H1 (cell line): Measurements from ENCODE around the gene CANT1. TPM values are rescaled to one million over a fixed set of nuclear protein-coding genes. Genes with fewer than 3 reads are reported as not detected.

Experiments used
- BCL11A ChIP-seq, 2 experiments: IDR thresholded peaks; one replicate each; pipeline ENCODE4 v1.6.1; 2011; ENCODE audit warnings: low read depth in 2 of 2, low read length in 2 of 2, mild to moderate bottlenecking in 2 of 2
- CHD7 ChIP-seq: fragments of 300-600 bp; sonication (generic); IDR thresholded peaks from 2 replicates; pipeline ENCODE4 v1.7.1; 2012; ENCODE audit warnings: low read length, moderate library complexity, mild to moderate bottlenecking, inconsistent platforms; ENCODE audit not compliant: insufficient replicate concordance
- EP300 ChIP-seq, 2 experiments: IDR thresholded peaks; 1 replicate in 1 of 2; 2 replicates in 1 of 2; pipeline ENCODE4 v1.6.1; 2011 to 2012; ENCODE audit warnings: low read depth in 2 of 2, low read length in 2 of 2, mild to moderate bottlenecking in 2 of 2, borderline replicate concordance in 1 of 2, inconsistent platforms in 1 of 2, moderate library complexity in 1 of 2
- HDAC2 ChIP-seq, 2 experiments: fragments of 300-600 bp in 1 of 2; sonication (generic) in 1 of 2; IDR thresholded peaks; 2 replicates each; pipeline ENCODE4 v1.6.1; 2011 to 2012; ENCODE audit warnings: low read depth in 2 of 2, low read length in 2 of 2, mild to moderate bottlenecking in 2 of 2, moderate library complexity in 2 of 2, borderline replicate concordance in 1 of 2, inconsistent platforms in 1 of 2
- HDAC6 ChIP-seq: IDR thresholded peaks from one replicate; pipeline ENCODE4 v1.7.1; 2012; ENCODE audit warnings: low read depth, mild to moderate bottlenecking, inconsistent platforms, low read length, moderate library complexity
- KDM1A ChIP-seq: fragments of 200-600, 300-600 bp; sonication (generic); IDR thresholded peaks from 2 replicates; pipeline ENCODE4 v1.7.1; 2016; ENCODE audit warnings: mild to moderate bottlenecking, low read length, borderline replicate concordance
- NRF1 ChIP-seq: IDR thresholded peaks from 2 replicates; pipeline ENCODE4 v1.6.1; 2011; ENCODE audit warnings: mild to moderate bottlenecking, low read depth, low read length, improper control_type of control experiment
- polyA plus RNA-seq, 7 experiments: library from polyadenylated mRNA; depleted of rRNA in 3 of 7; stranded (reverse) in 5 of 7; unstranded in 2 of 7; fragments of >200 nt in 5 of 7; fragments of 200-250 nt in 2 of 7; gene quantifications; 1 replicate in 5 of 7; 2 replicates in 1 of 7; 4 replicates in 1 of 7; pipeline versions ENCODE4 v1.2.1 to v1.2.3, GENCODE V29; 2011 to 2013; ENCODE audit warnings: missing spikeins in 2 of 7, mixed read lengths in 2 of 7
- total RNA-seq: library from RNA; stranded (reverse); fragmentation: NEBNext Ultra II Directional; extraction: Animal tissue kit (Norgen Biotek cat#: 25700); gene quantifications from 2 replicates; pipeline ENCODE4 v1.2.1, GENCODE V29; 2021

CANT1 gene
- total and polyA plus RNA-seq, 2 of the 8 experiments (the other 6 are each of a cell fraction or from before 2014, with no cell fraction given) = 23.0 to 32.6 TPM

DNA sequence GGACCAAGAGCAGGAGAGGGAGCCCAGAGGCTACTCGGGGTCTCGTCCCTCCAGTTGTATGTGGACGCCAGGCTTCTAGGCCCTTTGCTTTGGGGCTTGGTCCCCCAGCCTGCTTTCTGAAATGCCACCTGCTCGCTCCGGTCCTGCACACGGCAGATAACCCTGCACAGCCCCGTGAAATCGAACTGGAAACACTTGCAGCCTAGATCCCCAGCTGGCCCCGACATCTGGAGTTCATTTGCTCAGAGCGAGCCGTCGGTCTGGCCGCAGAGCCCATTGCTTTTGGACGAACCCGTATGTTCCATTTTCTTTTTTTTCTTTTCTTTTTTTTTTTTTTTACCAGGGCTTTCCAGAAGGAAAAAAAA is 37.3 kb upstream of the CANT1 start (continued):
- TF ChIP-seq CHD7 (no peak), EP300 (IDR thresholded peaks at IDR 0.05; ENCODE audit: borderline replicate concordance in 1 of 2, low read depth in 2 of 2, low read length in 2 of 2) (no peak), BCL11A (IDR thresholded peaks at IDR 0.05; ENCODE audit: low read depth in 2 of 2, low read length in 2 of 2) (no peak), KDM1A (no peak), HDAC6 (no peak), HDAC2 (IDR thresholded peaks at IDR 0.05; ENCODE audit: borderline replicate concordance in 1 of 2, low read depth in 2 of 2, low read length in 2 of 2) (no peak), NRF1 (no peak)
